Stimulated activated CD4-positive, alpha-beta T cell treated with anti-CD3 and anti-CD28 coated beads, Interleukin-1b, Interleukin-23, amount 100 ng/mL, for 4 hours (primary cell): ENCODE data around the gene AQP9.
"Not testable (repeated sequence)": the region's sequence is repeated elsewhere in the genome, so short reads cannot be mapped to it uniquely, and the experiment has no call there.

Experiments used
- DNase-seq, 2 donors: peaks; one replicate each; pipeline ENCODE4 v3.0.0-alpha.2; 2020; ENCODE audit warnings: low read depth in 2 of 2

AQP9 gene

DNA sequence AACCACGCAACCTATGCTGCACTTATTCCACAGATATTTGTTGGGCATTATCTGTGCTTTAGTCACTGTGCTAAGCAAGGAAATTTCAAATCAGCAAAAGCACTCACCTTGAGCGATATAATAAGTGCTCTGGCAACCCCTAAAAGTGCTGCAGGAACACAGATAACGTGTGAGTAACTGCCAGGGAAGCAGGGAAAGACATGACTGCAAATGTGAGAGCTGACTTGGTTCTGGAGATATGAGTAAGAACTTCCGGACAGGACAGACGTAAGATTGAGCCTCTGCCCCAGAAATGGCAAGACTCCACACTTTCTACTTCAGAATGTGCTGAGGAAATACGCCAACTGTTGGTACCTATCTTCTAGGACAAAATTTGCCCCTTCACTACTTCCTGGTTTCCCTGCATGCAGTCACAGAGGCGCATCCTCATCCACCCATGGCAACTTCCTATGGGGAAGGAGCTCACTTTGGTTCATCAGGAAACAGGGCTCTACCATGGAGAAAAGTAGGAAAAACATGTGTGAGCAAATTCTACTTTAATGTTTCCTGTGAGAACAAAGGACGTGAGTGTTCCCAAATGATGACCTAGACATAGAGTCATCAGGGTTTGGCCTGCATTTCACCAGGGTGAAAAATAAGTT lies 41.7 kb downstream of the AQP9 start:
- no peak for DNase-seq

- peak; percentile 1 to 14 for DNase-seq
Observed at GRCh38 chr15:58182460-58183163, 44.4 kb downstream of the AQP9 start.

DNA sequence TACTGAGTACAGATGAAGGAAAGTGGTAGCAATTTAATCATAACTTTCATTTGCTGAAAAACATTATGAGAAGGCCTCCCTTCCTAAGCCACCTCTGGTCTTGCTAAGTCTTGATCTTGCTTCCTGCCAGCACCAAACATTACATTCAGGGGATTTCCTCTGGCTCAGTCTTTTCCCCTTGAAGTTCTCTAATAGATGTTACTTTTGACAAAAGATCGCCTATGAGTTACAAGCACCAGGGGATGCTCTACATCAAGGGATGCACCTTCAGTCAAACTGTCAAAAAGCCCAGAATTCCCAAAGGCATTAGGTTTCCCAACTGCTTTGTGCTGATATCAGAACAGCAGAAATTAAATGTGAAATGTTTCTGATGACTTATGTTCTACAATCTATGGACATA lies 47.3 kb downstream of the AQP9 start:
- no peak for DNase-seq

DNA sequence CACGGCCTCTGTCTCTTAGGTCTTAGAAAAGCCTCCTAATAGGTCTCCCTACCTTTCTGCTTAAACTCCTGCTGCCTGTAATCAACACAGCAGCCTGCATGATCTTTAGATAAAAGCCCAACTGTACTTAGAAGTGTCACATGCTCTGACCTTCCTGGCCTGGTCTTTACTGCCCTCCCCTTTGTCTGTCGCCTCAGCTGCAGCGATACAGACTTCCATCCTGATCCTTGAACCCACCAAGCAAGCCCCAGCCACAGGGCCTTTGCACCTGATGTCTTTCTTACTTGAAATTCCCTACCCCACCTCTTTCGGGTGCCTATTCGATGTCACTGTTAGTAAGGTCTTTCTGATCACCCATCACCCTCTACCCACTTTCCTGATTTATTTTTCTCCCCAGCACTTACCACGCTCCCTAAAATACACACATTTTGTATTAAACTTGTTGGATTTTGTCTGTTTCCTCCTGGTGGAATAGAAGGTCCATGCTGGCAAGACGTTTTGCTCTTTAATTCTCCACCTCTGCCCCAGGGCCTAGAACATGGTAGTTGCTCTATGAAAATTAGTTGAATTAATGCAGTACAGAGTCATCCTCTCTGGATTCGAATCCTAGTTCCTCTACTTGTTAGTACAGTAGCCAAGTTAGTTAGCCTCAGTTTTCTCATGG lies 51.1 kb downstream of the AQP9 start:
- no peak for DNase-seq

- no peak for DNase-seq
Observed at GRCh38 chr15:58190419-58190818, 52.2 kb downstream of the AQP9 start.

DNA sequence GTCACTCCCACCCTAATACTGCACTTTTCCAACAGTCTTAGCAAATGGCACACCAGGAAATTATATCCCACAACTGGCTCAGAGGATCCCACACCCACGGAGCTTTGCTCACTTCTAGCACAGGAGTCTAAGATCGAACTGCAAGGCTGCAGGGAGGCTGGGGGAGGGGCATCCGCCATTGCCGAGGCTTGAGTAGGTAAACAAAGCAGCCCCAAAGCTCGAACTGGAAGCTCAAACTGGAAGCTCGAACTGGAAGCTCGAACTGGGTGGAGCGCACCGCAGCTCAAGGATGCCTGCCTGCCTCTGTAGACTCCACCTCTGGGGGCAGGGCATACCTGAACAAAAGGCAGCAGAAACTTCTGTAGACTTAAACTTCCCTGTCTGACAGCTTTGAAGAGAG lies 55.5 kb downstream of the AQP9 start:
- DNase-seq: not testable (repeated sequence)

DNA sequence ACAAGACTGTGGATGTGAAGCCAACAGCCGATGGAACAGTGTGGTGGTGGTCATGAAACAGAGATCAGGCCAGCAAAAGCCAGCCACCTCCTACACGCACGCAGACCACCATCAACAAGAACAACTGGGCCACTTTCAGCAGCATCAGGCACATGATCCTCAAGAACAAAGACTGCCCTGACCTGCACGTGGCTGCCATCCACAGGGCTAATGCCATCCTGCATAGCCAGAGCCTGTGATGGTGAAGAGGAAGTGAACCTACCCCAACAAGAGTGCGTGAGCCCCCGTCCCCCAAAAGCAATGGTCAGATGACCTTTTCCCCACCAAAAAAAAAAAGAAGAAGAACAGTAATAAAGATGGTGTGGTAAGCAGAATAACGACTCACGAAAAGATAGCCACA lies 62.6 kb downstream of the AQP9 start:
- no peak for DNase-seq

DNA sequence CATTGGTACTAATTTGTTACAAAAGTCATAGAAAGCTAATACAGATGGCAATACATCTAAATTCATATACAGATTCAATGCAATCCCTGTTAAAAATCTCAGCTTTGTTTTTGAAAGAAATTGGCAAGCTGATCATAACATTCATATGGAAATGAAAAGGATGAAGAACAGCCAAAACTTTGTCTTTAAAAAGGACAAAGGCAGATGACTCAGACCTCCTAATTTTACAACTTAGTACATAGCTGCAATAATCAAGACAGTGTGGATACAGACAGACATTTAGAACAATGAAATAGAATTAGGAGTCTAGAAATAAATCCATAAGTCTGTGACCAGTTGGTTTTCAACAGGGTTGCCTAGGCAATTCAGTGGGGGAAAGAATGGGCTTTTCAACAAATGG lies 63.3 kb downstream of the AQP9 start:
- DNase-seq: no peak

- no peak for DNase-seq
Observed at GRCh38 chr15:58203537-58203936, 65.4 kb downstream of the AQP9 start.

- no peak for DNase-seq
Observed at GRCh38 chr15:58206151-58206550, 68.0 kb downstream of the AQP9 start.

- not testable (repeated sequence) for DNase-seq
Observed at GRCh38 chr15:58208217-58208616, 70.0 kb downstream of the AQP9 start.

DNA sequence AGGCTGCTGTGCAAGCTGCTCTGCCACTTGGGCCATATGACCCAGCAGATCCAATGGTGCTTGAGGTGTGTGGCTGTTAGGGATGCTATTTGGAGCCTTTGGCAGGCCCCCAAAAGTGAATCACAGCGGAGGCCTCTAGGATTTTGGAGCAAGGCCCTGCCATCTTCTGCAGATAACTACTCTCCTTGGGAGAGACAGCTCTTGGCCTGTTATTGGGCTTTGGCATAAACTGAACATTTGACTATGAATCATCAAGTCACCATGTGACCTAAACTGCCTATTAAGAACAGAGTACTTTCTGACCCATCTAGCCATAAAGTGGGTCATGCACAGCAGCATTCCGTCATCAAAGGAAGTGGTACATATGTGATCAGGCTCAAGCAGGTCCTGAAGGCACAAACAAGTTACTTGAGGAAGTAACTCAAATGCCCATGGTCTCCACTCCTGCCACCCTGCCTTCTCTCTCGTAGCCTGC lies 70.9 kb downstream of the AQP9 start:
- DNase-seq: not testable (repeated sequence)

DNA sequence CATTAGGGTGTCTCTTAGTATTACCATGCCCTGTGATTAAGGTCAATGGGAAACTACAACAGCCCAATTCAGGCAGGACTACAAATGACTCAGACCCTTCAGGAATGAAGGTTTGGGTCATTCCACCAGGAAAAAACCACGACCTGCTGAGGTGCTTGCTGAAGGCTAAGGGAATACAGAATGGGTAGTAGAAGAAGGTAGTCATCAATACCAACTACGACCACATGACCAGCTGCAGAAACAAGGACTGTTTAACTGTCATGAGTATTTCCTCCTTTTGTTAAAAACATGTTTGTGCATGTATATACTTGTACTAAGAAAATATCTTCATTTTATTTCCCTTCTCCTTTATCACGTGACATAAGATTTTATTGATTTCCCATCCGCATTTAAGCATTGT lies 71.8 kb downstream of the AQP9 start:
- DNase-seq: not testable (repeated sequence)

- DNase-seq: no peak
Observed at GRCh38 chr15:58212909-58213526, 74.8 kb downstream of the AQP9 start.

- DNase-seq: no peak
Observed at GRCh38 chr15:58213587-58214338, 75.6 kb downstream of the AQP9 start.

DNA sequence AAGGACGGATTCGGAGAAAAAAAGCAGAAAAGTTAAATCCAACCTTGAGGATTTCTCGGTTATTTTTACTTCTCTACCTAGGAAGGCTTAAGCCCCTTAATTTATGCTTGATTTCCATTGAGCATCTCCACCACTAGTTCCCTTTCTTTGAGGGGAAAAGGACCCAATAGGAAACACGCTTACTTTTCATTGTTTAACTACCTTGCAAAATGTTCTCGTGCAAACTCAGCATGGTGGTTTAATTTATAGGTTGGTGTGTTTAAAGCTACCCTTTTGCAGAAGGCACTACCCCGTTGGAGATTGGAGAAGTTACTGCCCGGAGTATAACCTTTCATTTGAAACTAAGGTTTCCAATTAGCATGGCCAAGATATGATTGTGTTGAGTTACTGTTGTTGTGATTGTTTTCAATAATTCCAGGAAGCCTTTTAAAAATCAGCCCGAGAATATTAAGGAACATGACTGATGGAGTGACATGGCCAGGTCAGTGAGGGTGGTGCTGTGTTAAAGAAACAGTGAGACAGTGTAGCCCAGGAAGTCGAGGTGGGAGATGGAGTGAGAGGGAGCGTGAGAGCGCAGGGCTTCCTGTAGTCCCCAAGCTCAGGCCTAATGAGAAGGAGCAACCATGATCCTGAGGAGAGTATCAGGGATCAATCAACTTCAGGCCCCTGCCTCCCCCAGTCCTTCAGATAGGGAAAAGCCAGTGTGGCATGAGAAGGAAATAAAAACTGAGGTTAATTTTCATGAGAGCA lies 76.6 kb downstream of the AQP9 start:
- DNase-seq: no peak

DNA sequence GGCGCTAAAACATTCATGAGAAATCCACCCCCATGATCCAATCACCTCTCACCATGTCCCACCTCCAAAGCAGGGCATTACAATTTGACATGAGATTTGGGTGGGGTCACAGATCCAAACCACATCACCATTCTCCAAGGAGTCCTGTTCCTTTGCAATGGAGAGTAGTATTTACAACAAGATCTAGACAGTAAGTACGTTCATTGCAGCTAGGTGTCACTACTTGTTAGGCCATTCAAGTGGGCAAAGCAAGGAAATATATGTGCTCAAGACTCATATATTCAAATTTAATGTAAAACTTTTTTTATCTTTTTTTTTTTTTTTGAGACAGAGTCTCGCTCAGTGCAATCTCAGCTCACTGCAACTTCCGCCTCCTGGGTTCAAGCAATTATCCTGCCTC lies 79.3 kb downstream of the AQP9 start:
- no peak for DNase-seq

GRCh38 chr15:58221591-58222241 lies 83.5 kb downstream of the AQP9 start:
- no peak for DNase-seq

GRCh38 chr15:58222679-58223078 lies 84.5 kb downstream of the AQP9 start:
- DNase-seq: no peak

GRCh38 chr15:58223432-58223831 lies 85.3 kb downstream of the AQP9 start:
- no peak for DNase-seq

GRCh38 chr15:58224068-58224467 lies 85.9 kb downstream of the AQP9 start:
- no peak for DNase-seq
